HG03442 (cell line): ENCODE data around the gene C12orf57.

Experiments used
- ATAC-seq: cut with Tn5 transposase; IDR thresholded peaks from one replicate; pipeline ENCODE4 v1.9.1; 2021; ENCODE audit warnings: mild to moderate bottlenecking, moderate library complexity; ENCODE audit not compliant: unreplicated experiment

Gene C12orf57

GRCh38 chr12:6917491-6918231, 26.2 kb upstream of the C12orf57 start:
- no peak for ATAC-seq

GRCh38 chr12:6919588-6919987, 24.2 kb upstream of the C12orf57 start:
- ATAC-seq, result no peak

- no peak for ATAC-seq
Measured at GRCh38 chr12:6921539-6921938, 22.3 kb upstream of the C12orf57 start.

GRCh38 chr12:6921996-6922946, 21.6 kb upstream of the C12orf57 start:
- ATAC-seq, result no peak

GRCh38 chr12:6923003-6923732, 20.7 kb upstream of the C12orf57 start:
- no peak for ATAC-seq

- no peak for ATAC-seq
Measured at GRCh38 chr12:6923851-6924250, 20.0 kb upstream of the C12orf57 start.

- no peak for ATAC-seq
Measured at GRCh38 chr12:6925239-6925539, 18.6 kb upstream of the C12orf57 start.

- no peak for ATAC-seq
Measured at GRCh38 chr12:6925540-6926279, 18.1 kb upstream of the C12orf57 start.

GRCh38 chr12:6927379-6928021, 16.3 kb upstream of the C12orf57 start, which contains the start of gene ATN1:
ATN1 (plus strand) TSS chr12:6927959; CDS start chr12:6934002, 6,043 bp downstream.
- ATAC-seq, result no peak

GRCh38 chr12:6928022-6928702, 15.7 kb upstream of the C12orf57 start:
- ATAC-seq, result no peak

- ATAC-seq, result no peak
Measured at GRCh38 chr12:6928703-6929407, 15.0 kb upstream of the C12orf57 start.

- ATAC-seq, result no peak
Measured at GRCh38 chr12:6929466-6930452, 14.1 kb upstream of the C12orf57 start.

GRCh38 chr12:6932766-6933165, 11.1 kb upstream of the C12orf57 start:
- no peak for ATAC-seq

- no peak for ATAC-seq
Measured at GRCh38 chr12:6934110-6934509, 9.7 kb upstream of the C12orf57 start.

- ATAC-seq, result no peak
Measured at GRCh38 chr12:6935371-6936193, 8.2 kb upstream of the C12orf57 start.

GRCh38 chr12:6936194-6936635, 7.6 kb upstream of the C12orf57 start:
- ATAC-seq, result no peak
